Panc1 (cell line): Measurements from ENCODE around the gene CDKN1A.

Experiments used
- CTCF ChIP-seq: fragments of 450-650 bp; IDR thresholded peaks from 2 replicates; pipeline ENCODE4 v1.5.1; 2017; ENCODE audit warnings: mild to moderate bottlenecking
- POLR2AphosphoS5 ChIP-seq: IDR thresholded peaks from 2 replicates; pipeline ENCODE4 v1.6.1; 2012; ENCODE audit warnings: mild to moderate bottlenecking, low read depth, low read length, moderate library complexity

GRCh38 chr6:36636687-36637418 is 41.7 kb upstream of the CDKN1A start:
- no peak for TF ChIP-seq CTCF
- TF ChIP-seq POLR2AphosphoS5, result no peak
